CD14-positive monocyte (primary cell): ENCODE results near the gene ADAM30. TPM values are rescaled to one million over a fixed set of nuclear protein-coding genes. Genes with fewer than 3 reads are reported as not detected.

Source experiments
- DNase-seq, 3 donors: peaks; one replicate each; pipeline ENCODE4 v3.0.0-alpha.2; 2011 to 2022
- H2AFZ ChIP-seq: 2 replicates; pipeline ENCODE4 v1.6.0; 2012; ENCODE audit warnings: mild to moderate bottlenecking, low read depth, low read length, inconsistent platforms; ENCODE audit not compliant: insufficient read depth, poor library complexity, severe bottlenecking
- H3K27ac ChIP-seq, 2 donors: 1 replicate in 1 of 2; 2 replicates in 1 of 2; pipeline ENCODE4 v1.5.1; 2012 to 2013; ENCODE audit warnings: low read length in 2 of 2, control low read depth in 1 of 2, inconsistent platforms in 1 of 2, low read depth in 1 of 2, mild to moderate bottlenecking in 1 of 2
- H3K27me3 ChIP-seq, 2 donors: one replicate each; pipeline versions ENCODE4 v1.6.0 to v1.6.1; 2011 to 2013; ENCODE audit warnings: low read length in 2 of 2; ENCODE audit not compliant: control insufficient read depth in 2 of 2, insufficient read depth in 2 of 2
- H3K36me3 ChIP-seq, 2 donors: replicated peaks in 1 of 2; 1 replicate in 1 of 2; 2 replicates in 1 of 2; pipeline versions ENCODE4 v1.5.1 to v1.6.1; 2012 to 2013; ENCODE audit warnings: low read length in 2 of 2, control low read depth in 1 of 2, inconsistent platforms in 1 of 2, mild to moderate bottlenecking in 1 of 2; ENCODE audit not compliant: insufficient read depth in 2 of 2, control insufficient read depth in 1 of 2
- H3K4me1 ChIP-seq, 2 donors: 1 replicate in 1 of 2; 2 replicates in 1 of 2; pipeline versions ENCODE4 v1.5.1 to v1.6.1; 2012 to 2013; ENCODE audit warnings: low read length in 2 of 2, control low read depth in 1 of 2, inconsistent platforms in 1 of 2, mild to moderate bottlenecking in 1 of 2, moderate library complexity in 1 of 2; ENCODE audit not compliant: insufficient read depth in 2 of 2, control insufficient read depth in 1 of 2
- H3K4me2 ChIP-seq: replicated peaks from 2 replicates; pipeline ENCODE3; 2012; ENCODE audit warnings: low read length, moderate library complexity, mild to moderate bottlenecking; ENCODE audit not compliant: poor library complexity, severe bottlenecking; ENCODE audit errors: extremely low read depth
- H3K4me3 ChIP-seq, 3 experiments: fragments of 200-600 bp in 1 of 3; sonication (generic) in 1 of 3; replicated peaks in 1 of 3; 1 replicate in 2 of 3; 2 replicates in 1 of 3; pipeline ENCODE4 v1.5.1; 2011 to 2013; ENCODE audit warnings: low read length in 3 of 3, mild to moderate bottlenecking in 3 of 3, control low read depth in 2 of 3, low read depth in 2 of 3, inconsistent platforms in 1 of 3, moderate library complexity in 1 of 3
- H3K79me2 ChIP-seq: 2 replicates; pipeline ENCODE4 v1.6.0; 2012; ENCODE audit warnings: mild to moderate bottlenecking, control low read depth, inconsistent platforms, low read length, moderate library complexity; ENCODE audit not compliant: insufficient read depth
- H3K9ac ChIP-seq: 2 replicates; pipeline ENCODE4 v1.6.0; 2017; ENCODE audit warnings: low read length, mild to moderate bottlenecking; ENCODE audit not compliant: insufficient read depth, poor library complexity, severe bottlenecking
- H3K9me3 ChIP-seq, 2 donors: replicated peaks in 1 of 2; 1 replicate in 1 of 2; 2 replicates in 1 of 2; pipeline versions ENCODE4 v1.5.1 to v1.6.1; 2012 to 2013; ENCODE audit warnings: low read length in 2 of 2, control low read depth in 1 of 2; ENCODE audit not compliant: control insufficient read depth in 1 of 2, insufficient read depth in 1 of 2
- H4K20me1 ChIP-seq: 2 replicates; pipeline ENCODE4 v1.6.0; 2012; ENCODE audit warnings: mild to moderate bottlenecking, low read length, control low read depth, moderate library complexity; ENCODE audit not compliant: insufficient read depth
- H3K27ac Mint-ChIP-seq, 7 donors: one replicate each; pipeline ENCODE4 v1.8.0; 2020; ENCODE audit warnings: mild to moderate bottlenecking in 7 of 7, mixed read lengths in 7 of 7, moderate library complexity in 6 of 7, inconsistent platforms in 2 of 7
- H3K27me3 Mint-ChIP-seq, 3 donors: one replicate each; pipeline ENCODE4 v1.8.0; 2021 to 2022; ENCODE audit warnings: low read depth in 3 of 3, mild to moderate bottlenecking in 3 of 3, mixed read lengths in 3 of 3, moderate library complexity in 3 of 3, inconsistent platforms in 1 of 3
- H3K36me3 Mint-ChIP-seq, 2 donors: one replicate each; pipeline ENCODE4 v1.8.0; 2020; ENCODE audit warnings: mixed read lengths in 2 of 2, inconsistent platforms in 1 of 2, mild to moderate bottlenecking in 1 of 2
- H3K4me1 Mint-ChIP-seq: one replicate; pipeline ENCODE4 v1.8.0; 2020; ENCODE audit warnings: mild to moderate bottlenecking, mixed read lengths
- H3K4me3 Mint-ChIP-seq, 2 donors: one replicate each; pipeline ENCODE4 v1.8.0; 2020; ENCODE audit warnings: mild to moderate bottlenecking in 2 of 2, mixed read lengths in 2 of 2, moderate library complexity in 1 of 2
- H3K9me3 Mint-ChIP-seq, 7 donors: one replicate each; pipeline ENCODE4 v1.8.0; 2020 to 2022; ENCODE audit warnings: mixed read lengths in 7 of 7, mild to moderate bottlenecking in 6 of 7, moderate library complexity in 6 of 7, inconsistent platforms in 2 of 7
- WGBS: methylation state at CpG from one replicate; pipeline ENCODE4 v1.1.5; 2013; ENCODE audit warnings: missing lambda C conversion rate; ENCODE audit not compliant: insufficient coverage; 5-methylcytosine and 5-hydroxymethylcytosine counted together
- intact Hi-C, 2 donors: fragments of 100-400 bp; cut with micrococcal nuclease; formaldehyde crosslinking; loops; one replicate each; pipeline versions ENCODE4 v1.15.0 to v1.15.1; 2023
- polyA plus RNA-seq, 3 donors: library from polyadenylated mRNA; depleted of rRNA in 1 of 3; unstranded in 2 of 3; stranded (reverse) in 1 of 3; fragments of 300-500 nt in 2 of 3; fragments of >200 nt in 1 of 3; fragmentation: Illumina TruSeq in 2 of 3; gene quantifications; 1 replicate in 2 of 3; 2 replicates in 1 of 3; pipeline ENCODE4 v1.2.3, GENCODE V29; 2012 to 2021
- TF ChIP-seq, protein P1 (sequence below): fragments of 200-600 bp; IDR thresholded peaks from one replicate; pipeline ENCODE4 v1.8.0; 2022; ENCODE audit warnings: antibody characterized with exemption, mild to moderate bottlenecking

The ADAM30 gene
- polyA plus RNA-seq, 3 donors: not detected

DNA sequence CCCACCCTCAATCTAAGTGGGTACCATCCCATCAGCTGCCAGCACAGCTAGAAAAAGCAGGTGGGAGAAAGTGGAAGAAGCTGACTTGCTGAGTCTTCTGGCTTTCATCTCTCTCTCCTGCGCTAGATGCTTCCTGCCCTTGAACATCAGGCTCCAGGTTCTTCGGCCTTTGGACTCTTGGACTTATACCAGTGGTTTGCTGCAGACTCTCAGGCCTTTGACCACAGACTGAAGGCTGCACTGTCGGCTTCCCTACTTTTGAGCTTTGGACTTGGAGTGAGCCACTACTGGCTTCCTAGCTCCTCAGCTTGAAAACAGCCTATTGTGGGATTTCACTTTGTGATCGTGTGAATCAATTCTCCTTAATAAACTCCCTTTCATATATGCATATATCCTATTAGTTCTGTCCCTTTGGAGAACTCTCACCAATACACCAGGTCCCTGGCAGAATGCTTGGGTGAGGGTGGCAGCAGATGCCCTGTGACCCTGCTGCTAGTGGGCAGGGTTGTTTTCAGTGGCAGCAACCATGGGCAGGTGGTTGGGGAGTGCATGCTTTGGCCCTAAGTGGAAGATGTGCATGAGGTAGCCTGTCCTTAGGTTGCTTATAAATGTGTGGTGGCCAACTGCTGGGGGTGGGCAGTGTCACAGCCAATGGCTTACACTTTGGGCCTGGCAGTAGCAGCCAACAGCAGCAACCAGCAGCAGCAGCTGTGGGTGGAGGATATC, 10.8 kb upstream of the ADAM30 start:
- intact Hi-C loops: no loop called here
- H4K20me1 ChIP-seq: peaks cover 47% of the 10 kb centered on the region
- no peak overlapping the region for H3K27ac ChIP-seq
- TF ChIP-seq, protein P1, sequence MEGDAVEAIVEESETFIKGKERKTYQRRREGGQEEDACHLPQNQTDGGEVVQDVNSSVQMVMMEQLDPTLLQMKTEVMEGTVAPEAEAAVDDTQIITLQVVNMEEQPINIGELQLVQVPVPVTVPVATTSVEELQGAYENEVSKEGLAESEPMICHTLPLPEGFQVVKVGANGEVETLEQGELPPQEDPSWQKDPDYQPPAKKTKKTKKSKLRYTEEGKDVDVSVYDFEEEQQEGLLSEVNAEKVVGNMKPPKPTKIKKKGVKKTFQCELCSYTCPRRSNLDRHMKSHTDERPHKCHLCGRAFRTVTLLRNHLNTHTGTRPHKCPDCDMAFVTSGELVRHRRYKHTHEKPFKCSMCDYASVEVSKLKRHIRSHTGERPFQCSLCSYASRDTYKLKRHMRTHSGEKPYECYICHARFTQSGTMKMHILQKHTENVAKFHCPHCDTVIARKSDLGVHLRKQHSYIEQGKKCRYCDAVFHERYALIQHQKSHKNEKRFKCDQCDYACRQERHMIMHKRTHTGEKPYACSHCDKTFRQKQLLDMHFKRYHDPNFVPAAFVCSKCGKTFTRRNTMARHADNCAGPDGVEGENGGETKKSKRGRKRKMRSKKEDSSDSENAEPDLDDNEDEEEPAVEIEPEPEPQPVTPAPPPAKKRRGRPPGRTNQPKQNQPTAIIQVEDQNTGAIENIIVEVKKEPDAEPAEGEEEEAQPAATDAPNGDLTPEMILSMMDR: no peak
- H2AFZ ChIP-seq: no peak overlapping the region
- no peak overlapping the region for H3K4me3 ChIP-seq
- H3K4me2 ChIP-seq: no peak overlapping the region
- DNase-seq: no peak
- H3K27ac Mint-ChIP-seq: peak overlapping the region in 1 of 7 donors; percentile 24
- H3K36me3 ChIP-seq: peaks cover 5 to 20% of the 10 kb centered on the region in 2 donors
- H3K36me3 Mint-ChIP-seq: peaks cover 2 to 11% of the 10 kb centered on the region in 2 donors
- H3K9ac ChIP-seq: no peak overlapping the region
- H3K27me3 ChIP-seq: no peaks in the 10 kb centered on the region
- peaks cover 0 to 4% of the 10 kb centered on the region in 2 donors for H3K9me3 ChIP-seq
- H3K4me1 Mint-ChIP-seq: no peaks in the 10 kb centered on the region
- no peaks in the 10 kb centered on the region for H3K79me2 ChIP-seq
- H3K4me3 Mint-ChIP-seq: no peak overlapping the region
- 100% methylated on average over 3 of the region's 4 CpGs for WGBS
- H3K9me3 Mint-ChIP-seq: peaks cover 8 to 18% (median 13%) of the 10 kb centered on the region in 7 donors
- H3K27me3 Mint-ChIP-seq: peaks cover 0 to 4% (median 2%) of the 10 kb centered on the region in 3 donors
- no peaks in the 10 kb centered on the region for H3K4me1 ChIP-seq

GRCh38 chr1:119903443-119903835, 7.1 kb upstream of the ADAM30 start:
- no peaks in the 10 kb centered on the region for H3K79me2 ChIP-seq
- intact Hi-C loops: no loop called here
- TF ChIP-seq, protein P1: no peak

More at GRCh38 chr1:119903443-119903835, 7.1 kb upstream of the ADAM30 start:
- Histone ChIP-seq H3K4me3 (no peak overlapping the region), H4K20me1 (peaks cover 11% of the 10 kb centered on the region), H3K4me2 (no peak overlapping the region), H3K27me3 (no peaks in the 10 kb centered on the region), H3K9me3 (peaks cover 0 to 4% of the 10 kb centered on the region in 2 donors), H2AFZ (no peak overlapping the region), H3K27ac (no peak overlapping the region), H3K9ac (no peak overlapping the region), H3K36me3 (no peaks in the 10 kb centered on the region), H3K4me1 (no peaks in the 10 kb centered on the region)
- H3K36me3 Mint-ChIP-seq: no peaks in the 10 kb centered on the region
- H3K27me3 Mint-ChIP-seq: peaks cover 0 to 4% (median 3%) of the 10 kb centered on the region in 3 donors
- H3K4me1 Mint-ChIP-seq: no peaks in the 10 kb centered on the region
- H3K27ac Mint-ChIP-seq: no peak overlapping the region
- DNase-seq: no peak
- H3K4me3 Mint-ChIP-seq: no peak overlapping the region
- H3K9me3 Mint-ChIP-seq: peaks cover 8 to 18% (median 13%) of the 10 kb centered on the region in 7 donors
